ENCODE results near the gene SLC38A6. TPM values are rescaled to one million over a fixed set of nuclear protein-coding genes. Genes with fewer than 3 reads are reported as not detected.
"Not testable (repeated sequence)": the region's sequence is repeated elsewhere in the genome, so short reads cannot be mapped to it uniquely, and the experiment has no call there.

Gene SLC38A6
- total and polyA plus RNA-seq, 4 experiments from 2014 or later: 8.5 to 21.3 (median 14.3) TPM

GRCh38 chr14:61072442-61072841, 91.4 kb downstream of the SLC38A6 start:
- CTCF ChIA-PET (ENCODE audit: partially characterized antibody); intact Hi-C loops (cut with micrococcal nuclease); H3K4me1 ChIP-seq (ENCODE audit: insufficient read depth, low read length); POLR2A ChIA-PET (ENCODE audit: partially characterized antibody); H3K27ac ChIP-seq (ENCODE audit: low read depth, low read length); H3K27me3 ChIP-seq (ENCODE audit: insufficient read depth, low read length); H3K36me3 ChIP-seq (ENCODE audit: insufficient read depth, low read length); H3K27ac Mint-ChIP-seq; H3K9me3 Mint-ChIP-seq; H3K9me3 ChIP-seq (ENCODE audit: control insufficient read depth in 1 of 2, low read length in 2 of 2); H3K4me1 Mint-ChIP-seq; H3K27me3 Mint-ChIP-seq; H3K4me3 ChIP-seq (ENCODE audit: low read length in 2 of 2); DNase-seq: not testable (repeated sequence)
- peaks cover 6 to 51% of the 10 kb centered on the region in 2 donors for H3K36me3 Mint-ChIP-seq
- H3K4me3 Mint-ChIP-seq: peak overlapping the region in 1 of 8 donors; percentile 24

GRCh38 chr14:61074852-61075251, 93.8 kb downstream of the SLC38A6 start:
- DNase-seq: no peak
- intact Hi-C loops (cut with micrococcal nuclease): no loop called here
- Mint-ChIP-seq H3K4me1 (no peaks in the 10 kb centered on the region), H3K9me3 (peaks cover 0 to 5% (median 0%) of the 10 kb centered on the region in 8 donors), H3K36me3 (peaks cover 12 to 45% of the 10 kb centered on the region in 2 donors), H3K27ac (peak overlapping the region in 1 of 7 donors; percentile 41), H3K27me3 (no peaks in the 10 kb centered on the region), H3K4me3 (no peak overlapping the region)
- Histone ChIP-seq H3K27ac (ENCODE audit: low read depth, low read length) (no peak overlapping the region), H3K9me3 (ENCODE audit: control insufficient read depth in 1 of 2, low read length in 2 of 2) (no peaks in the 10 kb centered on the region), H3K27me3 (ENCODE audit: insufficient read depth, low read length) (no peaks in the 10 kb centered on the region), H3K36me3 (ENCODE audit: insufficient read depth, low read length) (no peaks in the 10 kb centered on the region), H3K4me1 (ENCODE audit: insufficient read depth, low read length) (no peaks in the 10 kb centered on the region), H3K4me3 (ENCODE audit: low read length in 2 of 2) (no peak overlapping the region)
- ChIA-PET POLR2A (ENCODE audit: partially characterized antibody) (no interaction called here), CTCF (ENCODE audit: partially characterized antibody) (no interaction called here)

GRCh38 chr14:61076556-61076955, 95.5 kb downstream of the SLC38A6 start:
- H3K27me3 ChIP-seq (ENCODE audit: insufficient read depth, low read length): no peaks in the 10 kb centered on the region
- H3K4me1 Mint-ChIP-seq: no peaks in the 10 kb centered on the region
- H3K9me3 Mint-ChIP-seq: peaks cover 0 to 3% (median 0%) of the 10 kb centered on the region in 8 donors
- intact Hi-C loops (cut with micrococcal nuclease): no loop called here
- H3K27ac Mint-ChIP-seq: no peak overlapping the region
- peaks cover 13 to 47% of the 10 kb centered on the region in 2 donors for H3K36me3 Mint-ChIP-seq
- H3K27ac ChIP-seq (ENCODE audit: low read depth, low read length): no peak overlapping the region
- no peaks in the 10 kb centered on the region for H3K4me1 ChIP-seq (ENCODE audit: insufficient read depth, low read length)
- no peaks in the 10 kb centered on the region for H3K36me3 ChIP-seq (ENCODE audit: insufficient read depth, low read length)
- POLR2A ChIA-PET (ENCODE audit: partially characterized antibody): no interaction called here
- DNase-seq: no peak
- CTCF ChIA-PET (ENCODE audit: partially characterized antibody): no interaction called here
- no peaks in the 10 kb centered on the region for H3K27me3 Mint-ChIP-seq
- no peak overlapping the region for H3K4me3 Mint-ChIP-seq
- no peaks in the 10 kb centered on the region for H3K9me3 ChIP-seq (ENCODE audit: control insufficient read depth in 1 of 2, low read length in 2 of 2)
- no peak overlapping the region for H3K4me3 ChIP-seq (ENCODE audit: low read length in 2 of 2)

GRCh38 chr14:61077437-61077836, 96.4 kb downstream of the SLC38A6 start:
- H3K27ac ChIP-seq (ENCODE audit: low read depth, low read length): no peak overlapping the region
- intact Hi-C loops (cut with micrococcal nuclease): no loop called here
- DNase-seq: no peak
- H3K36me3 ChIP-seq (ENCODE audit: insufficient read depth, low read length): no peaks in the 10 kb centered on the region
- peaks cover 0 to 3% (median 0%) of the 10 kb centered on the region in 8 donors for H3K9me3 Mint-ChIP-seq
- no peak overlapping the region for H3K4me3 ChIP-seq (ENCODE audit: low read length in 2 of 2)
- POLR2A ChIA-PET (ENCODE audit: partially characterized antibody): no interaction called here
- no peaks in the 10 kb centered on the region for H3K27me3 Mint-ChIP-seq
- no peak overlapping the region for H3K4me3 Mint-ChIP-seq
- H3K4me1 ChIP-seq (ENCODE audit: insufficient read depth, low read length): no peaks in the 10 kb centered on the region
- H3K27me3 ChIP-seq (ENCODE audit: insufficient read depth, low read length): no peaks in the 10 kb centered on the region
- H3K4me1 Mint-ChIP-seq: no peaks in the 10 kb centered on the region
- no peak overlapping the region for H3K27ac Mint-ChIP-seq
- CTCF ChIA-PET (ENCODE audit: partially characterized antibody): no interaction called here
- no peaks in the 10 kb centered on the region for H3K9me3 ChIP-seq (ENCODE audit: control insufficient read depth in 1 of 2, low read length in 2 of 2)
- peaks cover 13 to 51% of the 10 kb centered on the region in 2 donors for H3K36me3 Mint-ChIP-seq

- CTCF ChIA-PET (ENCODE audit: partially characterized antibody): interaction anchor here (0.7 kb wide), 1 partner anchor 131 kb away, joined by 3 read pairs; no protein-coding TSS in a partner anchor
- Mint-ChIP-seq H3K4me1 (no peaks in the 10 kb centered on the region), H3K36me3 (peaks cover 11 to 50% of the 10 kb centered on the region in 2 donors), H3K27ac (no peak overlapping the region), H3K27me3 (no peaks in the 10 kb centered on the region), H3K9me3 (peaks cover 0 to 3% (median 0%) of the 10 kb centered on the region in 8 donors), H3K4me3 (no peak overlapping the region)
- intact Hi-C loops (cut with micrococcal nuclease): no loop called here
- Histone ChIP-seq H3K9me3 (ENCODE audit: control insufficient read depth in 1 of 2, low read length in 2 of 2) (no peaks in the 10 kb centered on the region), H3K27me3 (ENCODE audit: insufficient read depth, low read length) (no peaks in the 10 kb centered on the region), H3K27ac (ENCODE audit: low read depth, low read length) (no peak overlapping the region), H3K4me3 (ENCODE audit: low read length in 2 of 2) (no peak overlapping the region), H3K36me3 (ENCODE audit: insufficient read depth, low read length) (no peaks in the 10 kb centered on the region), H3K4me1 (ENCODE audit: insufficient read depth, low read length) (no peaks in the 10 kb centered on the region)
- POLR2A ChIA-PET (ENCODE audit: partially characterized antibody): no interaction called here
- DNase-seq: no peak
Measured at GRCh38 chr14:61077951-61078720, 97.1 kb downstream of the SLC38A6 start.

GRCh38 chr14:61080591-61081010, 99.6 kb downstream of the SLC38A6 start:
- POLR2A ChIA-PET (ENCODE audit: partially characterized antibody): no interaction called here
- H3K4me1 Mint-ChIP-seq: no peaks in the 10 kb centered on the region
- H3K36me3 Mint-ChIP-seq: peaks cover 27 to 56% of the 10 kb centered on the region in 2 donors
- H3K4me3 ChIP-seq (ENCODE audit: low read length in 2 of 2): no peak overlapping the region
- no peak overlapping the region for H3K27ac Mint-ChIP-seq
- H3K4me1 ChIP-seq (ENCODE audit: insufficient read depth, low read length): no peaks in the 10 kb centered on the region
- no peak overlapping the region for H3K27ac ChIP-seq (ENCODE audit: low read depth, low read length)
- no peaks in the 10 kb centered on the region for H3K27me3 ChIP-seq (ENCODE audit: insufficient read depth, low read length)
- CTCF ChIA-PET (ENCODE audit: partially characterized antibody): no interaction called here
- no peak for DNase-seq
- peaks cover 0 to 12% (median 6%) of the 10 kb centered on the region in 8 donors for H3K9me3 Mint-ChIP-seq
- H3K36me3 ChIP-seq (ENCODE audit: insufficient read depth, low read length): no peaks in the 10 kb centered on the region
- no peaks in the 10 kb centered on the region for H3K9me3 ChIP-seq (ENCODE audit: control insufficient read depth in 1 of 2, low read length in 2 of 2)
- intact Hi-C loops (cut with micrococcal nuclease): no loop called here
- no peak overlapping the region for H3K4me3 Mint-ChIP-seq
- no peaks in the 10 kb centered on the region for H3K27me3 Mint-ChIP-seq

- CTCF ChIA-PET (ENCODE audit: partially characterized antibody): no interaction called here
Measured at GRCh38 chr14:61088081-61088480, 107.0 kb downstream of the SLC38A6 start.

More at GRCh38 chr14:61088081-61088480, 107.0 kb downstream of the SLC38A6 start:
- H3K27ac ChIP-seq (ENCODE audit: low read depth, low read length): no peak overlapping the region
- no peaks in the 10 kb centered on the region for H3K4me1 Mint-ChIP-seq
- POLR2A ChIA-PET (ENCODE audit: partially characterized antibody): no interaction called here
- no peaks in the 10 kb centered on the region for H3K27me3 ChIP-seq (ENCODE audit: insufficient read depth, low read length)
- peaks cover 16 to 23% of the 10 kb centered on the region in 2 donors for H3K36me3 Mint-ChIP-seq
- H3K4me3 Mint-ChIP-seq: no peak overlapping the region
- DNase-seq: no peak
- H3K9me3 ChIP-seq (ENCODE audit: control insufficient read depth in 1 of 2, low read length in 2 of 2): no peaks in the 10 kb centered on the region
- peaks cover 0 to 16% (median 7%) of the 10 kb centered on the region in 8 donors for H3K9me3 Mint-ChIP-seq
- intact Hi-C loops (cut with micrococcal nuclease): no loop called here
- H3K27me3 Mint-ChIP-seq: no peaks in the 10 kb centered on the region
- no peaks in the 10 kb centered on the region for H3K4me1 ChIP-seq (ENCODE audit: insufficient read depth, low read length)
- H3K27ac Mint-ChIP-seq: no peak overlapping the region
- H3K36me3 ChIP-seq (ENCODE audit: insufficient read depth, low read length): no peaks in the 10 kb centered on the region
- no peak overlapping the region for H3K4me3 ChIP-seq (ENCODE audit: low read length in 2 of 2)

Data from CD4-positive, alpha-beta memory T cell (primary cell).